HG02759 (cell line): ENCODE results near the gene PROSER3.

ENCODE experiments used
- ATAC-seq: cut with Tn5 transposase; IDR thresholded peaks from one replicate; pipeline ENCODE4 v1.9.1; 2021; ENCODE audit warnings: mild to moderate bottlenecking, moderate library complexity; ENCODE audit not compliant: unreplicated experiment

The PROSER3 gene

DNA sequence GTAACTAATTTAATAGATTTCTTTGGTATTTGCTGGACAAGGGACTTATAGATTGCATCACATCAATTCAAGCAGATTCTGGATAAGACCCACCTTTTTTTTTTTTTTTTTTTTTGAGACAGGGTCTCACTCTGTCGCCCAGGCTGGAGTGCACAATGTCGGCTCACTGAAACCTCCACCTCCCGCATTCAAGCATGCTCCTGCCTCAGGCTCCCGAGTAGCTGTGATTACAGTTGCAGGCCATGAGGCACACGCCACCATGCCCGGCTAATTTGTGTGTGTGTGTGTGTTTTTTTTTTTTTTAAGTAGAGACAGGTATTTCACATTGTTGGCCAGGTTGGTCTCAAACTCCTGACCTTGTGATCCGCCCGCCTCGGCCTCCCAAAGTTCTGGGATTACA lies 58.9 kb downstream of the PROSER3 start:
- no peak for ATAC-seq

DNA sequence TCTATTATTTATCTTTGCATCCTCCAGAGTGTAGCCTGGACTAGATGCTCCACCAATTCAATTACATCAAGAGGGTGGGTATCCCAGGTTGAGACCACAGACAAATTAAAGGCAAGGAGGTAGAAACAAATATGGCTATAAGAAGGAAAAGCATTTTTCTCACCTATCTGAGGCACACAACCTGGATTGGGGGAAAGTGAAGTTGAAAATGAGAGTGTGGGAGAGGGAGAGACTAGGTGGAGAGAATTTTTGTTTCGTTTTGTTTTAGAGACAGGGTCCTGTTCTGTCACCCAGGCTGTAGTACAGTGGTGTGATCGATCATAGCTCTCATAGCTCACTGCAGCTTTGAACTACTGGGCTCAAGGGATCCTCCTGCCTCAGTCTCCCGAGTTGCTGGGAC lies 60.5 kb downstream of the PROSER3 start:
- ATAC-seq: no peak
